ENCODE measurements around the gene AP2A1. TPM values are rescaled to one million over a fixed set of nuclear protein-coding genes. Genes with fewer than 3 reads are reported as not detected.

AP2A1 gene
- total and polyA plus RNA-seq, 2 of the 13 experiments (the other 11 are each of a cell fraction or from before 2014, with no cell fraction given) = 22.7 to 39.7 TPM

- H3K27me3 ChIP-seq (ENCODE audit: control insufficient read depth in 1 of 2, insufficient read depth in 2 of 2, low read length in 2 of 2) = no peaks in the 10 kb centered on the region
- ATAC-seq (no peak), FAIRE-seq (no peak), DNase-seq (ENCODE audit: low spot score) (no peak)
- H3K9ac ChIP-seq (ENCODE audit: insufficient read depth, low read depth, low read length) = no peak overlapping the region
- no peaks in the 10 kb centered on the region for H3K9me3 ChIP-seq (ENCODE audit: low read length)
- ChIA-PET CTCF (ENCODE audit: low intra/inter-chr PET ratio, low total read pairs) (no interaction called here), POLR2A (no interaction called here)
- H2AFZ ChIP-seq (ENCODE audit: low read length) = no peak overlapping the region
- H3K79me2 ChIP-seq (ENCODE audit: insufficient read depth, low read length) = peaks cover 3% of the 10 kb centered on the region
- intact Hi-C loops (cut with micrococcal nuclease; ENCODE audit: unreplicated experiment) = no loop called here
- WGBS (ENCODE audit: low lambda C conversion rate) = 98% methylated on average over 6 of the region's 6 CpGs
- BruUV-seq (replicated peaks) = no TSS peak
- no peak overlapping the region for H3K27ac ChIP-seq (ENCODE audit: extremely low read length, insufficient read depth, low read length)
- in situ Hi-C loops (cut with HindIII; ENCODE audit: extremely low pct_ligation_motif_present, low pct_unique_long_range_greater_than_20kb) = no loop called here
- H3K36me3 ChIP-seq (replicated peaks in 1 of 2; ENCODE audit: control insufficient read depth in 1 of 2, insufficient read depth in 2 of 2, low read length in 2 of 2) = no peaks in the 10 kb centered on the region
- H3K4me1 ChIP-seq (ENCODE audit: insufficient read depth, low read length) = peaks cover 19% of the 10 kb centered on the region
- TF ChIP-seq TEAD2 (CRISPR knock-in tag; IDR thresholded peaks at IDR 0.05) = no peak
- no peak for TF ChIP-seq SETDB1 (CRISPR knock-in tag; IDR thresholded peaks at IDR 0.05; ENCODE audit: borderline replicate concordance)
- TF ChIP-seq ZNF530 (CRISPR knock-in tag; IDR thresholded peaks at IDR 0.05; ENCODE audit: low read depth) = no peak
- no peak for TF ChIP-seq BRD4 (CRISPR knock-in tag; IDR thresholded peaks at IDR 0.05)
- no peak for TF ChIP-seq EHMT2 (IDR thresholded peaks at IDR 0.05; ENCODE audit: borderline replicate concordance, low read depth, low read length)
- TF ChIP-seq FOSL1 (CRISPR knock-in tag; IDR thresholded peaks at IDR 0.05; ENCODE audit: borderline replicate concordance) = no peak
- no peak for TF ChIP-seq ZNF619 (CRISPR knock-in tag; IDR thresholded peaks at IDR 0.05)
- TF ChIP-seq HMGA1 (CRISPR knock-in tag; conservative IDR thresholded peaks at IDR 0.05) = no peak
- TF ChIP-seq PBX2 (CRISPR knock-in tag; IDR thresholded peaks at IDR 0.05) = no peak
- TF ChIP-seq ZNF567 (CRISPR knock-in tag; IDR thresholded peaks at IDR 0.05; ENCODE audit: borderline replicate concordance) = no peak
- no peak for TF ChIP-seq MNT (IDR thresholded peaks at IDR 0.05)
- no peak for TF ChIP-seq MBNL3 (CRISPR knock-in tag; conservative IDR thresholded peaks at IDR 0.05)
- TF ChIP-seq RFXANK (CRISPR knock-in tag; IDR thresholded peaks at IDR 0.05) = no peak
- no peak overlapping the region for H3K4me2 ChIP-seq (ENCODE audit: low read depth, low read length)
- H3K4me3 ChIP-seq (replicated peaks in 1 of 3; ENCODE audit: insufficient read depth in 1 of 3, low read depth in 2 of 3, low read length in 3 of 3) = no peak overlapping the region
- H4K20me1 ChIP-seq (ENCODE audit: insufficient read depth, low read length) = no peaks in the 10 kb centered on the region
Measured at GRCh38 chr19:49776371-49776764, 9.6 kb downstream of the AP2A1 start.
